ENCODE measurements around the gene NR1I2.

- TF ChIP-seq CTCF (IDR thresholded peaks at IDR 0.05) = no peak
- TF ChIP-seq POLR2A (IDR thresholded peaks at IDR 0.05) = no peak
Measured at GRCh38 chr3:119858957-119859356, 77.1 kb downstream of the NR1I2 start.

Measured in lower leg skin (tissue), 3 donors.